NCI-H2227 treated with DMSO at 0.1 percent for 48 hours (cell line): ENCODE data around the gene CCDC97.

Experiments used
- DNase-seq: peaks from one replicate; lab custom pipeline; 2025; lab: John Stamatoyannopoulos, UW

The CCDC97 gene

DNA sequence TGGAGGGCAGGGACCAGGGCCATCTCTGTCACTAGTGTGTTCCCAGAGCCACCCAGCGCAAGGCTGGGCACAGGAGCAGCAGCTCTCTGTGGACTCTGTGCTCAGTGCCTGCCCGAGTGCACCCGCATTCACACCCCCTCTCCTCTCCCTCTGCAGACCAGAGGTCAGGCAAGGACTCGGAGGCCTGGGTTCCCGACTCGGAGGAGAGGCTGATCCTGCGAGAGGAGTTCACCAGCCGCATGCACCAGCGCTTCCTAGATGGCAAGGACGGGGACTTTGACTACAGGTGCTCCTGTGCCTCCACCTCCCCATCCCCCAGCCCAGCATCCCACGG is 10.2 kb downstream of the CCDC97 start:
- DNase-seq: no peak

DNA sequence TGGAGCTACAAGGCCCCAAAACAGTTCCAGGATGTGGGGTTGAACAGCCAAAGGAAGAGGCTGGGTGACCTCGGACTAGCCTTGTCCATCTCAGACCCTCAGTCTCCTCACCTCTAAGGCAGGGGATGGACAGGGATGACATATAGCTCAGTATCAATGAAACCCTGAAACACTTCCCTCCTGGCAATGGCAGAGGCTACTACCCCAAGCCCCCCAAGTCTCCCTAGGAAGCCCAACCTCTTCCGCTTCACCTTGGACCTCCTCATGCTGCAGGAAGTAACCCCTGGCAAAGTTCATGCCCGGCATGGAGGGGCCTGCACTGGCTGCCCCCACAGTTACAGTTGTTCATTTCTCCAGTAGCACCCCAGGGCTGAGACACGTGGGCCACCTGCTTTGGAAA is 10.6 kb downstream of the CCDC97 start:
- no peak for DNase-seq

DNA sequence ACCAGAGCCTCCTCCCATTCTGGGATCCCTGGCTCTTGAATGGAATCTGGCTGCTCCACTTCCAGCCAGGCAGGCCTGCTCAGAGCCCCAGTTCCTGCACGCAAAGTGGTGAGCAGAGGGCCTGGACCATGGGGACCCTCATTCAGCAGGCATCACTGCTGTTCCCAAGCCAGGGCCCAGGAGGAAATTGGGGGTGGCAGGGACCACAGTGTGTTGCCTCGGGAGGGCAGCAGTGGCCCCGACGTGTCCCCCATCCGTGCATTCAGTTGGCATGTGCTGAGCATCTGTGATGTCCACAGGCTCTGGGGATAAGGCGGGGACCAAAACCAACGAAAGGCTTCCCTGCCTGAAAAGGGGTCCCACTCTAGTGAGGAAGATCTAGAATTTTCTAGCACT is 11.2 kb downstream of the CCDC97 start:
- DNase-seq: no peak

DNA sequence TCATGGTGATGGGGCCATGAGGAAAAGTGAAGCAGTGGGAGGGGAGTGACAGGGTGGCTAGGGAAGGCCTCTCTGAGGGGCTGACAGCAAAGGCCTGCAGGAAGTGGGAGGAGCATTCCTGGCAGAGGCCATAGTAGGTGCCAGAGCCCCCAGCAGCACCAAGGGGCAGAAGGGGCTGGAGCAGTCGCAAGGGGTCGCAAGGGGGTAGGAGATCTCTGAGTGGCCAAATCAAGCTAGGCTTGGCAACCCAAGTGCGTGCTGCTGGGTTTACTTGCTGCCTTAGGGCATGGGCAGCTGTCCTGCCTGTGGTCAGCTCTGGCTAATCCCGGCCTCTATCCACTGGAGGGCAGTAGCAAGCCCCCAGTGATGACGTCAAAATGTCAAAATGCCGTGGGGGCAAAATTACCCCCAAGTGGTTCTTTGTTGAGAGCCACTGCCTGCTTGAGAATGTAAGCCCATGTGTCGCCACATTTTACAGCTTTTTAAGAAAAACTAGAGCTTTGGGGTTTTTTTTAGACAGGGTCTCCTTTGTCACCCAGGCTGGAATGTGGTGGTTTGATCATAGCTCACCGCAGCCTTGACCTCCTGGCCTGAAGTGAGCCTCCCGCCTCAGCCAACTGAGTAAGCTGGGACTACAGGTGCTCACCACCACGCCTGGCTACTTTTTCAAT is 11.8 kb downstream of the CCDC97 start:
- DNase-seq: no peak

DNA sequence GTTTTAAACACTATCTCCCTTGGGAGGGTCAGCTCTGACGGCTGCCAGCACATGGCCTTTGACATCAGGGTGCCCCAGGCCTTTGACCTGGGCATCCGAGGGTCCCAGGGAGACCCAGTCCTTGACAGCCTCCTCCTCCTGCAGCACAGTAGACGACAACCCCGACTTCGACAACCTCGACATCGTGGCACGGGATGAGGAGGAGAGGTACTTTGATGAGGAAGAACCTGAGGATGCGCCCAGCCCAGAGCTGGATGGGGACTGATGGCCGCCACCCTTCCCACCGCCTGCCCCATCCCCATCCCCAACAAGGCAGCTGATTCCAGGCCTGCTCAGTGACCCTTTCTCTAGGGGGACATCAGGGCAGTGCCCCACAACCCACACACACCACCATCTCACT is 12.5 kb downstream of the CCDC97 start:
- no peak for DNase-seq

DNA sequence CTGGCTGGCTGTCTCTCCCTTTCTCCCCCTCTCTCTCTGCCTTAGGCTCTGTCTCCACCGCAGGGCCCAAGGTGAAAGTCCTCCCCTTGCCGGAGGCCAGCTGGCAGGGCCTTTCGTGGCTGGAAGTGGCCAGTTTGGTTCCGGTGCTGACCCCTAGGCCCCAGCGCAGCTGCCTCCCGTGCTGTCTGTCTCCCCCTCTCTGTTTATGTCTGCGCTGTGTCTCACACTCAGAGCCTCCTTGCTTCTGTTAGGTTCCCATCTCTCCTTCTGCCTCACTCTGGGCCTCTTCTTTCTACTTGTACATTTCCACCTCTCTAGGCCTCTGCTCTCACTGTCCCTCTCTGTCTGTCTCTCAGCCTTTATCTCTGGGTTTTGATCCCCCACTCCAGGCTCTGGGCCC is 13.1 kb downstream of the CCDC97 start:
- DNase-seq: no peak

DNA sequence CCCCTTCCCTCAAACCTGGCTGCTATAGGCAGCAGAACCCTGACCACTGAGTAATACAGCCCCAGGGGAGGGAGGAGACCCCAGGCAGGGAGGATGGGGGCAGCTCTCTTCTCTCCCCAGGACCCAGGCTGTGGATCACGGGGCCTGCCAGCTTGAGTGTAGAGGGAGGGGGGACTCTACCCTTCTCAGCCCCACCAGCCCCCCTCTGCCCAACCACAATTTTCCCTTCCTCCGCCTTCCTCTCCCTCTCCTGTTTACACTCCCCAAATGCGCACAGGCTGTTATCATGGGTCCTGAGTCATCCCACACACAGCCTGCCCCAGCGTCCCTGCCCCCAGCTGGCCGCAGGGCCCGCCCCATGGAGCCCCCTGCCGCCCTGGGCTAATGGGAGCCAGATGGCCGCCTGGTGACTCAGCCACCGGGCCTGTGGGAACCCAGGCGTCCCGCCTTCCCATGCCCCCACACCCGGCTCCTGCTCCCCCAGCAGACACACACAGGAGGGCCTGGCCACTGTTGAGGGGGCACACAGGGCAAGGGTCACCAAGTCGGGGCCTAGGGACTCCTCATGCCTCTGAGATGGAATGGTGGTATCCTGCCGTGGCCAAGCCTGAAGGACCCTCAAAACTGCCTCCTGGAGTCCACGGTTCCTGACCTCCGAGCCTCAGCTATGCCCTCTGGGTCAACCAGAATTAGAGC is 13.6 kb downstream of the CCDC97 start:
- no peak for DNase-seq

DNA sequence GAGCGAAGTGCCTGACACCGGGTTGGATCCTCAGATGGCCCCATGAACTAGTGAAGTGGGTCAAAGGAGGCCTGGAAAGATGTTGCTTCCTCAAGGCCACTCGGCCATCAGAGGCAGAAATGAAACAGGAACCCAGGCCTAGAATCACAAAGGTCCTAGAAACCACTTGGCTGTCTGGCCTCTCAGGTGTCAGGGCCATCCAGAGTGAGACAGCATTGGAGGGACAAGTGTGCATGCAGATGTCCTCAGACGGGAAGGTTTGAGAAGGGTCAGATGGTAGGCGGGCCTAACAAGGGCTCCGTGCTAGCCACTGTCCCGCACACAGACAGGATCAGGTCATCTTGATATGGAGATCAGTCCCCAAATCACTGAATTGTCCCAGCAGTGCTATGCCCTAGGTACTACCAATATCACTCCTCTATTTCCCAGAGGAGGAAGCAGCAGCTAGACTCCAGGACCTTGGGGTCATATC is 14.3 kb downstream of the CCDC97 start:
- DNase-seq: no peak

DNA sequence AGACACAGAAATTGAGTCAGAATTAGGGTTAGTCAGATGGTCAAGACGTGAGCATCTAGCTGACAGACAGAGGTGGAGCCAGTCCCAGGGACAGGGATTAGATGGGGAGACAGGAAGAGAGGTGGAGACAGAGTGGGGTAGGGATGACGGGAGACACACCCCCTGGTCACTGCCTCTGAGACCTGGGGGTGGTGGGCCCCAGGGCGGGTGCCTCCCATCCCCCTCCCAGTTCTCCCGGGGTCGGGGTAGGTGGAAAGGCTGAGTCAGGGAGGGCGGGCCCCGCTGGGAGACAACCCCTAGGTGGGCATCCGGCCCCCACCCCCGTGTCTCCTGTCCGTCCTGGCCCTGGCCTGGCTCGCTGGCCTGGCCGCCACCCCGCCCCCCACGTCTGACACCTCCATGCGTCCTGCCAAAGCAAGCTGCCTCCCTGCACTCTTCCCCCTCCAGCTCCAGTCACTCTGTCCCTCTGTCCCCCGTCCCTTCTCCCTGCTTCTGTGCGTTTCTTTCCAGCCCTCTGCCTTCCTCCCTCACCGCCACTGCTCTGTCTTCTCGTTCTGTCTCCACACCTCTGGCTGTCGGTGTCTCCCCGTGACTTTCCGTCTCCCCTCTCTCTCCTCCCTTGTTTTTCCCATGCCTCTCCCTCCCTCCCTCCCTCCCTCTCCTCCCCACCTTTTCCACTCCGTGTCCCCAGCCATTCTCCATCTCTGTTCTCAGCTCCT is 15.1 kb downstream of the CCDC97 start:
- DNase-seq: no peak

DNA sequence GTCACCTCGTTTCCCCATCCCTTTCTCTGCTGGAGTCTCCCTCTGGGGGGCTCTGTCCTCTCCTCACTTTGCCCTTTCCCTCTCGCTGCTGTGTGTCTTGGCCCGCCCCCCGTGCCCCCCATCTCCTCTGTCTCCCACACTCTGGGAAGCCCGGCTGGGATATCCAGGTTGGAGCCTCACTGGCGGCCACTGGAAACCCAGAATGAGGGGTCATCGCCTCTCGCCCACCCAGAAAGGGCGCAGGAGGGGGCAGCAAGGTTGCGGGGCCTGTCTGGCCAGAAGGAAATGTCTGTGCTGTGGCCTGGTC is 15.6 kb downstream of the CCDC97 start:
- no peak for DNase-seq

DNA sequence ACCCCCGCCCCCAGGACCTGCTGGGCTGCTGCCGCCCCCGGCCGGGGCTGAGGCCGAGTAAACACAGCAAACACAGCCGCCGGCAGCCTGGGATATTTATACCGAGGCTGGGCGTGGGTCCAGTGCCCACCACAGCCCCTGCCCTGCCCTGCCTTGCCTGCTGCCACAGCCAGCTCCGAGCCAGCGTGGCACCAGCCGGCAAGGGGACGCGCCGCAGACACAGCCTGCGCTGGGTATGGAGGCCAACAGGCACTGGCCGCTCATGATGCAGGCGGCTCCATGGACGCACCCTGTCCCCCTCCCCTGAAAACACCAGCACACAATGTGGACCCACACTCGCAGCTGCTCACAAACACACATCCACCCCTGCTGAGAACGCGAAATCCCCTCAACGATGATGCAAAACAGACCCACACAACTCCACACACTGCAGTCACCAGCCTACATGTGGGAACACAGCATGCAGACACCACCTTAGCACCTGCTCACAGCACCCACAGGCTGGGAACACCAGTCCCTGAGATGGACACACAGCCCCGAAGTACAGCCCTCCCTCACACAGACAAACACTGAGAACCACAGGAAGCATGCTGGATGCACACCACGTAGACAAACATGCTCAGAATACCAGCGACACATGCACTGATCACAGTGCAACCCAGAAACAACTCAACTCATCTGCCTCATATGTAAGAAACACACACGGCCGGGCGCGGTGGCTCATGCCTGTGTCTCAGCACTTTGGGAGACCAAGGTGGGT is 16.2 kb downstream of the CCDC97 start:
- DNase-seq: no peak

DNA sequence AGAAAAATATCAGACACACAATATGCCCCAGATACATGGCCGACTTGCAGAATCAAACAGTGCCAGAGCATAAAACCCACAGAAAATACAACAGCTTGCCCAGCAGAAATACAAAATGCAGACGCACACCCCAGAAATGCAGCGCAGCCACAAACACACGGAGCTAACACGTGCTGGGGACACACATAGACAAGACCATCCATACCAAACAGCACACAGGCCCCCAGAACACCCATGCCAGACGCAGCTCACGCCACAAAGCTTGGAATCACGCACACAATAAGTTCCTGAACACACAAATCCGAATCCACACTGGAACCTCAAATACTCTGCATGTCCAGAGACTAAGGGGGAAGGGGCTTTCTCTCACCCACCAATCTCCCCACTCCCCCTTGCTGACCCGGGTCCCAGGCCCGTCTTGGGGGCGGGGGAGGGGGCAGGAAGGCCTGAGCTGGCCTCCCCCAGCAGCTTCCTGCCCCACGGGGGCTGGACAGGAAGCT is 17.2 kb downstream of the CCDC97 start:
- DNase-seq: no peak

DNA sequence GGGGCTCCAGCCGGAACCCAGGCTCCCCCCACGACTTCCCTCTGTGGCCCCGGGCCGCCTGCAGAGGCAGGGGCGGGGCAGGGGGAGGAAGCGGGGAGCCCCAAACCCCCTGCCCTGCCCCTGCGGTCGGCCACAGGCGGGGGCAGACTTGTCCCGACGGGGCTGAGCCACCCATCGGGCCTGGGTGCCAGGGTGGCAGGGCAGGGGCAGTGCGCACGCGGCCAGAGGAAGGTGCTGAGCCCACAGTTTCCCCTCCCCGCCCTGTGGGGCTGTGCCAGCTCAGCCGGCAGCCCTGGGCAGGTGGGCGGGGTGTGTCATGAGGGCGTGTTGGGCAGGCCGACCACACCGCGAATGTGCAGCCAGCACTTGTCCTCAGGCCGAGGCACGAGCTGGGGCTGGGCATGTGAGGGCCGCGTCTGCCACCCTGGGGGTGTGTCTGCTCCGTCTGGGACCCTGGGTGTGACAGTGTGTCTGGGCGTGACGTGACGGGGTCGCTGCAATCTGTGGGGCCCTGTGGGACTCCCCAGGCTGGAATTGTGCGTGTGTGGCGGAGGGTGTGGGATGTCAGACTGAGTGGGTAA is 17.7 kb downstream of the CCDC97 start:
- no peak for DNase-seq

DNA sequence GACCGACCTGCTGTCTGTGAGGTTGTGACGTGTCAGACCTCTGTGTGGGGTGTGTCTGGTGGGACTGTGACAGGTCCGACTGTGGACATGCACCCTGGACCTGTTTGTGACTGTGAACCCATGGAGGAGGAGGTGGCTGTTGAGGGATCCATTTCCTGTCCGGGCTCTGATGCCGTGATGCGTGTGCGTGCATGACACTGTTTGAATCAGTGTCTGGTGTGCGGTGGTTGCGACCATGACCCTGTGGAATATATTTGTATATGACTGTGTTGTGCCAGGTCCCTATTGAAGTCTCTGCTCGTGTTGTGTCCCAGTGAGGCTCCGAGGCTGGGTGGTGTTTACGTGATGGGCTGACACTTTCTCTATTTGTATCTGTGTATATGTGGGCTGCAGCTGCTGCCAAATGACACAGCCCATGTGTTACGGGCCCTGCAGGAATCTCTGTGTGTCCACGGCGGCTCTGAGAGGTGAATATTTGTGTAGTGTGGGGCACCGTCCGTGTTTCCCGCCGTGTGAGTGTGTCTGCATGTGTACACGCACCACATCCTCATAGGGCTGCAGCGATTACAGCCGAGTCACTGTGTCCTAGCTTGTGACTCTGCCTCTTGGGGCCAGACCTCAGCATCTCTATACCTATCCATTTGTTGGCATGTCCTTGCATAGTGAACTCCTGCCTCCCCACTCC is 18.3 kb downstream of the CCDC97 start:
- no peak for DNase-seq

DNA sequence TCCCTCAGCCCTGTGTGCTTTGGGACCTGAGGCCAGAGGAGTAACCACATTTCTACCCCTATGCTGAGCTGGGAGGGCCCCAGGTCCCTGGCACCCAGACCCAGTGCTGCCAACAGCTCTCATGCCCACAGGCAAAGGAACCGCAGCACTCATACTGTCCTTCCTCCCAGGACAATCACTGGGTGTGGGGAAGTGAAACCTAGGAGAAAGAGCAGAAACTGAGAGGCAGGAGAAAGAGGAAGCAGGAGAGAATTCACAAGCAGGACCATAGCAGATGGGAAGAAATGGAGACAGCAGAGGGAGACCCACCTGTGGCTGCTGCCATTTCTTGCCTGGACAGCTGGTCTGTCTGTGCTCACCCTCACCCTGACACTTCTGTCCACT is 18.9 kb downstream of the CCDC97 start:
- no peak for DNase-seq

DNA sequence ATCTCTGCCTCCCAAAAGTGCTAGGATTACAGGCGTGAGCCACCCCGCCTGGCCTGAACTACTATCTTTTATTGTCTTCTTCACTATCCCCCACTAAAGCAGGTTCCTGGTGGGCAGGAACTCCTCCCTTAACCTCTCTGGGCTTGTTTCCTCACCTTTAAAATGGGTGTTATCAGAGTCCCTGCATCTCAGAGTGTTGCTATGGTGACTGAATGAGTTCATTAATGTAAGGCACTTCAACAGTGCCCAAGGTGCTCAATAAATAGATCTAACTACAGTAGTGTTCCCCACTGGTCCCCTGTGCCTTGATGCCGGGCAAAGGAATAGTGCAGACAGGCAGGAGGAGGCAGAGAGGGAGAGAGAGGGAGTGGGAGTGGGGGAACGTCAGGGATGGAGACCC is 20.5 kb downstream of the CCDC97 start:
- no peak for DNase-seq

DNA sequence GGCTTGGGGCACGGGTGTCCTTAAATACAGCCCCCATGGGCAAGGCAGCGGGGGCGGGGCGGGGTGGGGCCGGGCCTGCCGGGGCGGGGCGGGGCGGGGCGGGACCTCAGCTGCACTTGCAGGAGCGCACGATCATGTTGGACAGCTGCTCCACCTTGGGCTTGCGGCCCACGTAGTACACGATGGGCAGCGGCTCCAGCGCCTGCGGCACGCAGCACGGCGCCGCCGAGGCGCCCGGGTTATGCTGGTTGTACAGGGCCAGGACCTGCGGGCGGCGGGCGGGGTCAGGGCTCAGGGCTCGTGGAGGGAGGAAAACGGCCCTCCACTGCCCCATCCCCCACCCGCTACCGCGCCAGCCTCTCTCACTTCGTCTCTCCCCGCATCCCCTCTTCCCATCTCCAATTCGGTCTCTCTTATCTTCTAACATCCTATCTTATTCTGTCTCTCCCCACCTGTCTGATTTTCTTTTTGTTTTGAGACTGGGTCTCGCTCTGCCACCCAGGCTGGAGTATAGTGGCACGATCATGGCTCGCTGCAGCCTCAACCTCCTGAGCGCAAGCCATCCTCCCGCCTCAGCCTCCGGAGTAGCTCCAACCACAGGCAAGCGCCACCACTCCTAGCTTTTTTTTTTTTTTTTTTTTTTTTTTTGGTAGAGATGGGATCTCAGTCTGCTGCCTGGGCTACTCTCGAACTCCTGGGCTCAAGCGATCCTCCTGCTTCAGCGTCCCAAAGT is 21.1 kb downstream of the CCDC97 start:
- DNase-seq: no peak

DNA sequence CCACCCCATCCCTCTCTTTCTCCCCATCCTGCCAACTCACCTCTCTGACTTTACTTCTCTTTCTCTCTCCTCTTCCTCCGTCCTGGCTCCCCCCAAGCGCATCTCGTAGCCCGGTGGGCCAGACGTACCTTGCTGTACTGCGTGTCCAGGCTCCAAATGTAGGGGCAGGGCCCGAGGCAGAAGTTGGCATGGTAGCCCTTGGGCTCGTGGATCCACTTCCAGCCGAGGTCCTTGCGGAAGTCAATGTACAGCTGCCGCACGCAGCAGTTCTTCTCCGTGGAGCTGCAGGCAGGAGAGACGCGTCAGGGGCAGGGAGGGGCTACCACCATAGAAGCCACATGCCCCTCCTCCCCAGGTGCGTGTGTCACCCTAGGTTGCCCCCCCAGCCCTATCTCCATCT is 22.0 kb downstream of the CCDC97 start:
- DNase-seq: no peak

DNA sequence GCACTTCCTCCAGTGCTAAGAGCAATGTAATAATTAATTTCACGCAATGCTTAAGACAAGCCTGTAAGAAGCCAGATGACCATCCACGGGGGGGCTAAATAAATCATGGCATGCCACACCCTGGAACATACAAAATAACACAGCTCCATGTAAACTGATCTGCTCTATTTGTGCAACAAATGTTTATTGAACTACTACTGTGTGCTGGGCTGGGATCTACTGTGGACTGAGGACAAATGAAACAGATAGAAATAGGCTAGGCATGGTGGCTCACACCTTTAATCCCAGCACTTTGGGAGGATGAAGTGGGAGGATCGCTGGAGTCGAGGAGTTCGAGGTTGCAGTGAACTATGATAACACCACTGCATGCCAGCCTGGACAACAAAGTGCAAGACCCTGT is 22.5 kb downstream of the CCDC97 start:
- DNase-seq: no peak

DNA sequence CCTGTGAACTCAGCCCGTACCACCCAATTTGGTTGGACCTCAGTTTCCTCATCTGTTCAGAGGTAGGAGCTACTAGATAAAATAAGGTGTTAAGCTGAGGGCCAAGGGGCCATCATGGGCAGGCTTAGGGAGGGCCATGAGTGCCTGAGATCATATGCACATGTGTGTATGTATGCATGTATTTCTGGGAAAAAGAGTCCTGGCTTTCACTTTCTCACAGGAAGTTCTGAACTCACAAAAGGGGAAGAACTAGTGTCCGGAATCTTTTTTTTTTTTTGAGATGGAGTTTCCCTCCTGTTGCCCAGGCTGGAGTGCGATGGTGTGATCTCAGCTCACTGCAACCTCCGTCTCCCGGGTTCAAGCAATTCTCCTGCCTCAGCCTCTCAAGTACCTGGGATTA is 24.8 kb downstream of the CCDC97 start:
- DNase-seq: no peak

DNA sequence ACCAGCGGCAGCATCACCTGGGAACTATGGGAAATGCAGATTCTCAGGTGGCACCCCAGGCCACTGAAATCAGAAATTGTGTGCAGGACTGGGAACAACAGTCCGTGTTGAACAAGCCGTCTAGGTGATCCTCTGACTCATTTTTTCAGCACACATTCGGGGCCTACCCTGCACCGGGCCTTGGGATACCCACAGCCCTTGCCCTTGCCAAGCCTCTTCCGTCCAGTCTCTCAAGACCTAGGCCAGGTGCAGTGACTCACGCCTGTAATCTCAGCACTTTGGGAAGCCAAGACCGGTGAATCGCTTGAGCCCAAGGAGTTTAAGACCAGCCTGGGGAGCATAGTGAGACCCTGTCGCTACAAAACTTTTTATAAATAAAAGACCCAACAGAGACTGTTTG is 25.5 kb downstream of the CCDC97 start:
- no peak for DNase-seq
